Islet of Langerhans (tissue), 1 donor: ENCODE data around the gene SPATA19.

Experiments
- FAIRE-seq: peaks from one replicate; lab custom pipeline; 2011; peaks lifted over from hg19 to GRCh38; lab: Jason Lieb, UNC

SPATA19 gene

GRCh38 chr11:133835593-133836548 lies 9.4 kb downstream of the SPATA19 start:
- FAIRE-seq = no peak

DNA sequence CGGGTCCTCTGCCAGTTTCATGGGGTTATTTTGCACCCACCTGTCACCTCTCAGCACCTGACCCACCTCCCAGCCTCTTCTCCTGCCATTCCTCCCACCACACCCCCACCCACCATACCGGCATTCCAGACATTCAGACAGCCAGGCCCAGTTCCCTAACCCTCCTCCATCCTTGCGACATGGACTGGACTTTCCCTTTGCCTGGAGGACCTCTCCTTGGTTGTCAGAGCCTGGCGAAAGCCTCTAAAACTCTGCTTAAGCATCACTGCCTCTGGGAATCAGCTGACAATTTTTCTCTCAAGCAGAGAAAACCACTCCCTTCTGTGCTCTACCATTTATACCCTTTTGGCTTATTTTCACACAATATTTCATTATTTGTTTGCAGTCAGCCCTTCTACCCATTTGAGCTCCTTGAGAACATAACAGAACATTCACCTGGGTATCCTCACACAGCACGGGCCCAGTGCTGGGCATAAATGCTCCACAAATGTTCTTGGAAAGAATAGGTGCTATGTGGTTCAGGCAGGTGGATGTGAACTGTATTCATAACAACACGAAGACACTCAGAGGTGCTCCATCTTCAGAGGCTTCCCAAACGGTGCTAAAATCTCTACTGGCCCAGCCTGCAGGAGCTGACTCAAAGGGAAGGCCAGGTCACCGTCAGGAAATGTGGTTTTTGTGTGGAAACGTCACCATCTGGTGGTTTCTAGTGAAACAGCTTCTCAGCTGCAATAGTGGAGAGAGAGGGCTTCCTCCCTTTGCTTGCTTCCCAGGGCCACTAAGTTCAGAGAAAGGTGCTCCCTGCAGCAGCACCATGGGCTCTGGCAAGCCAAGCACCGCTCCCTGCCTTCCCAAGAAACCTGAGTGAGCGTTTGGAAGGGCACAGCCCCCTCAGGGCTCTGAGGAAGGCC lies 10.4 kb downstream of the SPATA19 start:
- no peak for FAIRE-seq

DNA sequence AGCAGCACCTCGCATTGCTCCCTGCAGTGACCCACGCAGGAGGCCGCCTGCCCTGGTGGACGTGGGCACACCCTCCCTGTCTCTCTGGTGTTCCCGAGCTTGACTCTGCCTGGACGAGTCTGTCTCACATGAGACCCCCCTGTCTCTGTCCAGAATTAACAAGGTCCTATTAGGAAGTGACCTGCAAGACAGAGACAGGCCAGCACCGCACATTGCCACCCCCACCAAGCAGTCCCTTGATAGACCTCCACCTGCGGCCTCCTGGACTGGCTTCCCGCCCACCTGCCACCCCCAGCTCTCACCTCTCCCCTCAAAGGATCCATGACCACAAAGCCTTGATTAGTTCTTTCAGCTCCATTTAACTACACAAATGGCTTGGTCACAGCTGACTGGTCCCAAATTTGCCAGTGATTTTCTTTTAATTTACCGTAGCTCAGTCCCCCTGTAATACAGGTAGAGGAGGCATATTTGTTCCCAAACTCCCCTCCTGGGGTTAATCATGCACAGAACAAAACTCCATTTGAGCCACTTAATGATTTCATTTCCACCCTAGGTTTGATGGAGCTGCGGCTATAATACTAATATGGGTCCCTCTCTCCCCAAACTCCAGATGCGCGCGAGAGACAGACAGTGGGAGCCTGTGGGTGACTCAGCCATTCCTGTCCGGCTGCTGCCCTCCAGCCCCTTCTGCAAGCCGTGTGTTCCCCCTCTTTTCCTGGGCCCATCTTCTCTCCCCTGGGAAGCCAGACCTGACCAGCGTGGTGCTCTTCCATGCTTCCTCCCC lies 11.2 kb downstream of the SPATA19 start:
- no peak for FAIRE-seq

- FAIRE-seq = no peak
Observed at GRCh38 chr11:133832991-133833897, 12.1 kb downstream of the SPATA19 start.

DNA sequence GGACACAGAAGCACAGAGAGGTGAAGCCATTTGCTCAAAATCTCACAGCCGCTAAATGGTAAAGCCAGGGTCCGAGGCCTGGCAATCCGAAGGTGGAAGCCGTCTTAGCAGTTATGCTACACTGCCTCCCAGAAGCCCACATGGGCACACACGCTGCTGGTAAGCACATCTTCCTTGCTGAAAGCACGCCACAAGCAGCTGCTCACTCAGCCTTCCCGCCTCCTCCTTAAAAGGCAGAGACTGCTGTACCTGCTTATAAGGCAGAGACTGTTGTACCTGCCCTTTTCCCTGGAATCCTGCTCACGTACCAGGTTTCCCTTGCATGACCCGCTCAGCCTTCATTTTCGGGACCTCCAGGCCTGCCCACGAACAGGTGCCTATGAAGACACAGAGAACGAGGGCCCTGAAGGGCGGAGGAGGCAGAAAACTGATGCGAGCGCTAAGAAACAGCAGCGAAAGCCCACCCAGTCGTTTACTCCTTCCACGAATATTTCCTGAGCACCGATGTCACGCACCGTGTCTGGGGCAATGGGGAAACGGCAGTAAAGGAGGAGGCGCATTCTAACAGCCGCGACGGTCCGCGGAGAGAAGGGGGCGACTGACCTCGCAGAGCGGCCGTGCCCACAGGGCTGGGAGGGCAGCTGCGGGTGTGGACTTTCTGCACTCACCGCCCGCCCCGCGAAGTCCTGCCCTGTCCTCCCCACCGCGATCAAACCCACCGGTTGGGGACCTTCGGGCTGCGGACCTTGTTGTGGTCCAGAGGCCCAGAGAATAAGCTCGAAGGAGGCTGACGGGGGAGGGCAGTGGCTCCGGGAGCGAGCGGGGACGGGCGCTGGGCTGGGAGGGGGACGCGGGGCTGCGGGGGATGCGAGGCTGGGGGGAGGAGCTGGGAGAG lies 13.0 kb downstream of the SPATA19 start:
- no peak for FAIRE-seq

- no peak for FAIRE-seq
Observed at GRCh38 chr11:133830931-133831907, 14.1 kb downstream of the SPATA19 start.

GRCh38 chr11:133829566-133829965 lies 15.7 kb downstream of the SPATA19 start:
- FAIRE-seq = no peak

GRCh38 chr11:133828871-133829270 lies 16.4 kb downstream of the SPATA19 start:
- FAIRE-seq = no peak

GRCh38 chr11:133827556-133827955 lies 17.8 kb downstream of the SPATA19 start:
- no peak for FAIRE-seq

GRCh38 chr11:133826866-133827265 lies 18.4 kb downstream of the SPATA19 start:
- no peak for FAIRE-seq

DNA sequence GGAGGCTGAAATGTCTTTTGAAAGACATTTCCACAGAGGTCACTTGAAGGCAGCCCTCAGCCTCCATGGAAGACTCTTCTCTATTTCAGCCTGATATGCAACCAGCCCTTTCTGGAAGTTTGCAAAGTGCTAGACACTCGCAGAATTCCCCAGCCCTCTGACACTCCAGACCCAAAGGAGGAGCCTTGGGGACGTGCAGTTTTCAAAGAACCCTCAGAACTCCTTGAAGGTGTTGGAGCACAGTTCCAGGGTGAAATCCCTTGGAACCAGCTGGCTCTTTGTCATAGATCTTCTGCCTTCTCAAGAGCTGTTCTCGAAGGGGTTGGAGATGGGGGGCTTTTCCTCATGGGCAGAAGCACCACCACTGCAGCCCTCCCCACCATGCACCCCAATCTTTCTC lies 19.6 kb downstream of the SPATA19 start:
- no peak for FAIRE-seq

- no peak for FAIRE-seq
Observed at GRCh38 chr11:133825156-133825555, 20.2 kb downstream of the SPATA19 start.

GRCh38 chr11:133824593-133824992 lies 20.7 kb downstream of the SPATA19 start:
- FAIRE-seq = no peak

GRCh38 chr11:133823614-133824013 lies 21.7 kb downstream of the SPATA19 start:
- FAIRE-seq = no peak

GRCh38 chr11:133823211-133823610 lies 22.1 kb downstream of the SPATA19 start:
- no peak for FAIRE-seq

- FAIRE-seq = no peak
Observed at GRCh38 chr11:133821776-133822175, 23.5 kb downstream of the SPATA19 start.

GRCh38 chr11:133819746-133820315 lies 25.5 kb downstream of the SPATA19 start:
- no peak for FAIRE-seq

DNA sequence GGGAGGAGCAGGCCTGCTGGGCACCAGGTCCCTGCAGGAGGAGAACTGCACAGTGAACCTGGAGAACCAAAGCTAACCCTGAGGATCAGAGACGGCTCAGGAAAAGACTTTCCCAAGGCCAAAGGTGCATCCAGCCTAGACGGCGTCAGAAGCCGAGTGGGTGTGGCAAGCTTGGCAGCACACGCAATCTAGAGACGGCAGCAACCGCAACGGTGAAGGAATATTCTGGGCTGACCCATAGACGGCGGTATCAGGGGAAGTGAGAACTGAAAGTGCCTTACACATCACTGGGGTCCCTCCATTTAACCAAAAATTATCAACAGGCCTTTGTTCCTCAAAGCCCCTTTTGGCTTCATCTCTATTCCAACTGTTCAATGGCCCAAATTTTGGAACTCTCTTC lies 26.2 kb downstream of the SPATA19 start:
- FAIRE-seq = no peak
